NCI-H1436 (cell line): ENCODE results near the gene FBXO8.
"Not testable (repeated sequence)": the region's sequence is repeated elsewhere in the genome, so short reads cannot be mapped to it uniquely, and the experiment has no call there.

Source experiments
- DNase-seq: peaks from one replicate; lab custom pipeline; 2025; lab: John Stamatoyannopoulos, UW

FBXO8 gene

DNA sequence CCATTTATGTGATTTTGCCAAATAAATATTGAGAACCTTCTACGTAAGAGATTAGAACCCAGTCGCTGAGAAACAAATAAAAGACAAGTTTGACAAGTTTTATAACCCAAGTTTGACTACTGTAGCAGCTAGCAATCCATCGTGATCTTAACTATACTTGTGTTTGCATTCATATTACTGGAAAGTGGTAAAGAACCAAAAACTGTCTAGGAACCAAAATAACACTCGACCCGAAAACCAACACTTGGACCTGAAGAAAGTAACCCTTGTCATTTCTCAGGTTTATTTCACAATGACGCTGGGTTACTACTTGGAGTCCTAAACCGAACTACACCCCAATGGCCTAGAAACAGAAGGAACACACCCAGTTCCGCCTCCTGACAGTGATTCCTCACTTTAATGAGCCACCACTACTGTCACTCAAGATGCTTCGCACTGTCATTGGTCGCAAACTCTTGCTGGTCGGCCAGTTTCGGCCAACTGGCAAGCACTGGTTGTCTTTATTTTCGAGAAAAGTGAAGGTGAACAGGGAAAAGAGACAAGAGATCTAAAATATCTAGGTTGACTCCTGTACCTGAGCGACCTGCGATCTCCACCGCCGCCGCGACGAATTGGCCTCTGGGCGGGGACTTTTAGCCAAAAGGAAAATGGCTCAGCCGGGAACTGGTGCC is 496 bp downstream of the FBXO8 start:
- peak; percentile 79 for DNase-seq

DNA sequence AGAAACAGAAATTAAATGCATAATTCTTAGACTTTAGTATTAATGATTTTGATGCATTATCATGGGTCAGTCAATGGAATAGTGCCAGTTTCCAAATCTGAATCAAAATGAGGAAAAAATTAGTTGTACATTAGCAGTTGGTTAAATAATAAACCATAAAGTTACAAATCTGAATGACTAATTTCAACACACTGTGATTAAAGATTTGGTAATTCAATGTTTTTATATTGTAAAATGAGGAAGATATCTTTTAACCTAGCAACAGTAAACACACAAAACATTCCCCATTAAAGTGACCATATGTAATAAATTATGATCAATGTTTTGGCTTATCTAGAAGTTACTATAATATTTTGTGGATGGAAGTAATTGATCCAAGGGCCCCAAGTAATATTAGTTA is 1.6 kb downstream of the FBXO8 start:
- DNase-seq, result no peak

DNA sequence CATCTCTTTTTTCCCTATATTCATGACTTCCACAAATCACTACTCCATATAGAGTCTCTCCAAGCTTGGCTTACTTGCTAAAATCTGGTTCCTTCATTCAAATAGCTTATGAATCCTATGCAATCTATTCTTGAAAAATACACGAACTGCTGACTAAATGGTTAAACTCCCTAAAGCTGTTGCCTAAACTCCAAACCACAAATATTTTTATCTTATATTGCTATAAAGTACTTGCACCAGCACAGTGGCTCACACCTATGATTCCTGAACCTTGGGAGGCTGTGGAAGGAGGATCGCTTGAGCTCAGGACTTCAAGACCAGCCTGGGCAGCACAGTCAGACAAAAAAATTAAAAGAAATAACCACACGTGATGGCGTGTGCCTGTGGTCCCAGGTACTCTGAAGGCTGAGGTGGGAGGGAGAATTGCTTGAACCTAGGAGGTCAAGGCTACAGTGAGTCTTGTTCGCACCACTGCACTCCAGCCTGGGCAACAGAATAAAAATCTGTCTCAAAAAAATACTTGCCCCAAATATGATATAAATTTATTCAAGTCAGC is 2.2 kb downstream of the FBXO8 start:
- DNase-seq, result no peak

DNA sequence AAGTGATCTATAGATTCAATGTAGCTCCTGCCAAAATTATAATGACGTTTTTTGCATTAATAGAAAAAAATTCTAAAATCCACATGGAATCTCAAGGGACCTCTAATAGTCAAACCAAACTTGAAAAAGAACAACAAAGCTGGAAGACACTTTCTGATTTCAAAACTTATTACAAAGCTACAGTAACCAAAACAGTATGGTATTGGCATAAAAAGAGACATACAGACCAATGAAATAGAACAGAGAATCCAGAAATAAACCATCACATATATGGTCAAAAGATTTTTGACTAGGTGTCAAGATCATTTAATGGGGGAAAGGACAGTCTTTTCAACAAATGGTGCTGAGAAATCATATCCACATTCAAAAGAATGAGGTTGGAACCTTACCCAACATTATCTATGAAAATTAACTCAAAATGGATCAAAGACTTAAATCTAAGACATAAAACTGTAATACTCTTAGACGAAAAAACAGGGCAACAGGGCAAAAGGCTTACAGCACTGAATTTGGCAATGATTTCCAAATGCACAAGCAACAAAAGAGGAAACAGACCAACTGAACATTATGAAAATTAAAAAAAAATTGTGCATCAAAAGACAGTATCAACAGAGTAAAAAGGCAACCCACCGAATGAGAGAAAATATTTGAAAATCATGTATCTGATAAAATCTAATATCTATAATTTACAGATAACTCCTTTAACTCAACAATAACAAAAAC is 3.9 kb downstream of the FBXO8 start:
- no peak for DNase-seq

DNA sequence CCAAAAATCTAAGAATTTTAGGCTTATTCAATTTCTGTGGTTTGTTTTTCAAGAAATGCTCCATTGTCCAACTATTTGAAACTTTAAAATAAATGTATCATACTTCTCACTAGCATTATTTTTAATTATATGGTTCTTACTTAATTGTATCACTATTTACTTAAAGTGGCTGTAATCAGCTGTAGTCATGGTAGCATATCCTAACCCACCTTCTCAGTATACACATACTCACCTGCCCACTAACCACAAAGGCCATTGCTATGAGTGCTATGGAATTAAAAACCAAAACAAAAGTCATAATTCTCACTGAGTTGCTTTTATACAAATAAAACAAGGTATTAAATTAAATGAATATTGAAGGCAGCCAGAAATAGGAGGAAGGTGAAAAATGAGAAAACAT is 5.0 kb downstream of the FBXO8 start:
- peak; percentile 1 for DNase-seq

DNA sequence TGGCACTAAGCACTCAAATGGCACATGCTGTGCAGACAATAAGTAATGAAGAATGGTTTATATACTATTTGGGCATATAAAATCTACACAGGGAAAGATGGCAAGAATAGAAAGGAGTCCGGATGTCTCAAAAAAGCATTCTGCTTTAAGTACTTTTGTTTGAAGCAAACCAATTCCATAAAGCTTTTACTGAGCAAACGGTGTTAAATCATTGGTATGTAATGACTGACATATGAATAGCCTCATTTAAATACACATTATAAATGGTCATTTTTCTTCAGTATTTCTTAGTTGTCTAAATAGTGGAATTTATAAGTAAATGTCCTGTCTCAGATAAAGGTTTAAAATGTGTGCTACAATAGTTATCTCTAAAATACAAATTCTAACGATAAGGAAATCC is 6.0 kb downstream of the FBXO8 start:
- no peak for DNase-seq

DNA sequence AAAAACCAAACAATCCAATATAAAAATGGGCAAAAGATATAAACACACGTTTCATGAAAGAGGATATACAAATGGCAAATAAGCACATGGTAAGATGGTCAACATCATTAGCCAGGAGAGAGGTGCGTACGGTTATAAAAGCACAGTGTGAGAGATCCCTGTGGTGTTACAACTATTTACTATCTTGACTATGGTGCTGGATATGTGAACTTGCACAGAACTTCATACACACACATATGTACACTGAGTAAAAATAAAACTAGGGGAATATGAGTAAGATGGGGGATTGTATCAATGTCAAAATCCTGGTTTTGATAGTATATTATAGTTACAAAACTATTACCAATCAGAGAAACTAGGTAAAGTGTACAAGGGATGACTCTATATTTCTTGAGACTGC is 8.4 kb downstream of the FBXO8 start:
- DNase-seq, result no peak

DNA sequence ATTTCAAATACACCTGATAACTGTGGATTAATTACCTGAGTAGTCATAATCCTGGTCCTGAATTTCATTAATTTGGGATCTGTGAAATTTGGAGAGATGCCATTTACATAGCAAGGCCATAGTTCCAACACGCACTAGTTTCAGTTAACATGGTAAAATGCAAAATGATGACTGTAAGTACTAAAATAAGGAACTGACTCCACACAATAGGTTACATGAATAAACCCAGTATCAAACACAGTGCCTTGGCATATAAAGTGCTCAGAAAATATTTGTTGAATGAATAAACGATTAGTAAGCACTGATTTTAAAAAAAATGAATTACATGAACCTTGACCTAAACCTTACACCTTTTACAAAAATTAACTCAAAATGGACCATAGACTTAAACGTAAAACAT is 9.0 kb downstream of the FBXO8 start:
- no peak for DNase-seq

DNA sequence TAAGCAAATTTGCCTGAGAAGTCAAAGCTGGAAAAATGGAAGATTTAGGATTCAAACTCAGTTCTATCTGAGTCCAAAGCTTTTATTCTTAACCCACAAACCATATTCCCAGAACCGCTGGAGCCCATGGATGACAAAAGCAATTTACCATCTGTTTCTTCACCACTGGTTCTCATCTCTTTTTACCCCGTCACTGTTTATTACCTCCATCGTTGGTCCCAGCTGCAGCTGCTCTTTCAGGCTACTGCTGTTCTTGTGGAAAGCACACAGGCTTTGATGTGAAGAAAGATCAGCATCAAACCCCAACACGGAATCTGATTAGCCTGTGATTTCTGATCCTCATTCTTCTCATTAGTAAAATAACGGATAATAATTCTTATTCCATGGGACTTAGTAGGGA is 9.5 kb downstream of the FBXO8 start:
- no peak for DNase-seq

DNA sequence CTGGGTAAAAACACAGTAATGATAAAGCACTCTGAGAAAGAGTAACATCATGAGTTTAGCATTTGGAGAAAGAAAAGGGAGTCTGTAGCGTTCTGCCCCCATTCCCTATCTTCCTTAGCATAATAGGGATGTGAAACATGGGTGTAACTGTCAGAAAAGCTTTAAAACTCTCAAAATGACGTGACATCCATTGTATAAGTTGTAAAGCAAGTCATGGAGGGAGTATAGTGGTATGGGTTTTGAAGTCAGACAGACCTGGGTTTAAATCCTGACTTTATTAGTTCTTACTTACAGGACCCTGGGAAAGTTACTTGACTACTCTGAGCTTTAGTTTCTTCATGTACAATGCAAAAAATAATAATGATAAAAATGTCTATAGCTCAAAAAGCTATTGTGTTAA is 17.1 kb downstream of the FBXO8 start:
- DNase-seq, result no peak

DNA sequence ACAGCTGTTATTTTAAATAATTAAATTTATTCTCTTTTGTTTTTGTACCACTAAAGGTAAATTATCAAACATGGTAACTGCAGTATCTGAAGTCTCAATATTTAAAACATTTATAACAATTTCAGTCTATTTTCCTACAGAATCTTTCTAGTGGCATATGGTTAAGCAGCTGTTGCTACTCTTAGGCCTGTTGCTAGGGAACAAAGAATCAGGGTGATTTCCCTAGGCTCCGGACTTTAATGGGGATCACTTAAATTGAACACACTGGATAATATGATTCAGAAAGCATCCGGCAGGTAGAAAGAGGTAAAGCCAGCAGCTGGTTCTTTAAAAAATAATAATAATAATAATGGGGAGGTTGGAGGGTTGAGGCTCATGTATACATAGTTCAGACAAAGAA is 17.6 kb downstream of the FBXO8 start:
- DNase-seq, result peak; percentile 49

DNA sequence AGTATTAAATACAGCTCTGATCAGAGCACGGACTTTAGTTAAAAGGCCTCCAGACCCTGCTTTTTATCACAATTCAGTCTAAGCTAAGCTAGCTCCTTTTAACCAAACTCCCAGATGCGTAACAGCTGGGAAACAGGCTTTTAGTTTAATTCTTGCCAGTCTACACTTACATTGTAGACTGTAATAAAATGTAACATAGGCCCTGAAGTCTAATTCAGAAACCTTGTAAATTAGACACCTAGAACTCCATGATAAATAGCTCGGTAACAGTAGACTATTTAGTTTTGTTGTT is 20.1 kb downstream of the FBXO8 start:
- no peak for DNase-seq

DNA sequence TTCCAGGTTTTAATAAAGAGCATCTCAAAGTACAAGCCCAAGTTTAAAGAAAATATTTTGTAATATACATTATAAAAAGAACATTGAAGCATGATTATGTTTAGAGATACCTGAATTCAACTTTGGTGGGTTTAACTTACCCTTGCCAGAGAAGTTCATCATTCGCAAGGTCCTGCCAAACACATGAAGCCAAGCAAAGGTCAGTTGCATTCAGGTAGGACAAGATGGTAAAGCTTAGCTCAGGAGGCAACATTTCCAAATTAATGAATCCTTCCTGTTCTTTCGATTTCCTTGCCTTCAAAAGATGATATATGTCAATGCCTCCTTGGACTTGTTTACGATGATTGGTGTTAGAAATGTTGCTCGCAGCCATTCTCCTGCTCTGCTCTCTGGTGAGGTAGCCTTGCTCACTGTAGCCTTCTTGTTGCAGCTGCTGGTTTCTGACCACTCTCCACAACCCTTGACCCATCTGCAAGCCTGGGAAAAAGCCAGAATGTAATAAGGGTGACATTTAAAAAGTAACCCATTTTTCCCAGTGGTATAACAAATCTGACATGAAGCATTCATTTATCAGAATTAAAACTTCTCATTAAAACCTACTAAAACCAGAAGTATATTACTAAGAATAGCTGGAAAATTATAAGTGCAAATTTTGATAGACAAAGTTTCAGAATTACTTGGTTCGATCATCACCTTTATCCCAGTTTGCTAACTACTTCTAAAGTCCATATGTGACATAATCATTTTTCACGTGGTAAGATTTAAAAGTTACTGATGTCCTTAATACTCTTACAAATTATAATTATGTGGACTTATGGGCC is 20.6 kb downstream of the FBXO8 start:
- no peak for DNase-seq

DNA sequence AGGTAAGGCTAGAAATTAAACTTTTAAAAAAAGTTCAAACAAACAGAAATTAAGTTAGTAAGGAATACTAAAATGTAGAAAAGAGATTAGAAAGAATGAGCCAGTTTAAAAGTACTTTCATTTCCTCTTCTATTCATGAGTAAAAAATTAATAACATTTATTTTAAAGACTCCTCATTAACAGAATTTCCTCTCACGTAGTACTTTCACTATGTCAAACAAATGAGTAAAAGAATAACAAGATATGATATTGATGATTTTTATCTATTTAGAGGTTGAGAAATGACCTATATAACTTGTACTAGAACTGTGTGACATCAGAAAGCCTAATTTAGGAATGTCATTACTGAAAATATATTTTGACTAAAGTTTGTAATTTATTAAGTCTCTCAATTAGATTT is 22.0 kb downstream of the FBXO8 start:
- not testable (repeated sequence) for DNase-seq

DNA sequence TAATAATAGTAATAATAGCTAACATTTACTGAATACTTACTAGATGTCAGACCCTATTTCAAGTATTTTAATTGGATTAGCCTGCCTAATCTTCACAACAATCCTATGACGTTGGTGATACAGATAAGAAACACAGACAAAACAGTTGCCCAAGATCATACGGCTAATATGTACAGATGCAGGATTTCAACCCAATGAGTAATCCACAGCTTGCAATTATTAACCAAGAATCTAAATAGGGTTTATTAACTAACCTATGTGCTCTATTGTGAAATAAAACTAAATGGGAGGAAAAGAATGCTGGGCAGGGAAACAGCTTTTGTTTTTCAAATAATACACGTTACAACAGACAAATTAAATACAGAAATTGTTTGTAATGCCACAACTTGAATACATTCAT is 23.4 kb downstream of the FBXO8 start:
- no peak for DNase-seq

DNA sequence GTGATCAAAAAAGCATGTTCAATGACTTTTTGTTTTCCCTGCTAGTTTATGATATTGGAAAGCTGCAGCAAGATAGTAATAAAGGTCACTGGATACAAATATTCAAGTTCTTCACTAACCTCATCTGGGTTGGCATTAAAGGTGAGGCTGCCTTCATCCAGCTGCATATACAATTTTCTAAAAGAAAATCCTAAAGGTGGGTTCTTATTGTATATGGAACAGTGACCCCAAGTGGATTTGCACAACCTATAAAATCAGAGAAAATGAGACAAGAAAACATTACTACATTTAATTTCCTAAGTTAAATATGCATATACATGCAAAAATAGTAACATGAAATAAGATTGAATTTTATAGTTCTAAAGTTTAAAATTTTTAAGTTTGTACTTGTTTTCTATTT is 23.9 kb downstream of the FBXO8 start:
- no peak for DNase-seq

DNA sequence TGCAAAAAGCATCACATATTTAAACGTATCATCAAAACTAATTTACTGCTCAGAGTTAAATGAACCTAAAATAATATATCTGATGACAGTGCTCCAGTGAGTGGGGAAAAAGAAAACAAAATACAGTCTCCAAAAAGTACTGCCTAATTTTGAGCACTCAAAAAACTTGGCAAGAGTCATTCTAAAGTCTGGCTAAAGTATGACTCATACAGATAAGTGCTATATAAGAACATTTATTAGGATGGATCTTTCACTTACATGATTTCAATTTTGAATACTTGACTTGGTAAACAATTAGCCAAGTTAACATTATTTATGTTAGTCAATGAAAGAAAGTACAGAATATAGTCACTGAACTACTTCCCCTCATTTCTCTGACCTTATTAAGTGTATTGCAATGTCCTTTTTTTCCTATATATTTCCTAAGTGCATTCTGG is 27.2 kb downstream of the FBXO8 start:
- DNase-seq, result no peak

DNA sequence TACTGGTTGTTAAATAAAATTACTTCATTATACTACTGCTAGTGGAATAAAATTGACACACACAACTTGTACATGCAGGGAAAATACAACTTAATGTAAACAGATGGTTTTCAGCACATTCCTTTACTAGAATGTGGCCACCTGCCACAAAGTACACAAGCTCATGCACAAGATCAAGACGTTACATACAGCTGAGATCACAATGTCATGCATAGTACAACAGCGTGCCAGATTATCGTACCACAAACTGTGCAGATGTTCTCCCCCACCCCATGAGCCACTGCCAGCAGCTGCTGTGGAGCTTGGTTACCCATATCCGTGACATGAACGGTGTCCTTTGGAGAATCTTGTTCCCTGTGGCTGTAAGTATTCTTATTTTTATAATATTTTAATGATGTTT is 27.7 kb downstream of the FBXO8 start:
- DNase-seq, result no peak

DNA sequence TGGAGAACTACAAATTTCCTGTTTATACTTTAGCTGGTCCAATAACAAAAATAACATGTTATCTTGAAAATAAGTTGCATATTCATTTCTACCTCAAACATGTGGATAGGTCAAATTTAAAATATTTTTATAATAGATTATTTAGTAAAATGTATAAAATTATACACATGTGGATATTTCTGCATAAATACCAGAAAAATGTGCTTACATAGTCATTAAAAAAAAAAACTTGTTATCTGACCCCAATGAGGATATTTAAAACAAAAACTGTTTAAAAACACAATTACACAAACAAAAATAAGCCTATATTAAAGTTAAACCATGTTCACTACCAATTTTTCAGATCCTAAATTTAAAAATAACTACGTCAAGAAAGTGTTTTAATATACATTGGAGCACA is 28.1 kb downstream of the FBXO8 start:
- no peak for DNase-seq

DNA sequence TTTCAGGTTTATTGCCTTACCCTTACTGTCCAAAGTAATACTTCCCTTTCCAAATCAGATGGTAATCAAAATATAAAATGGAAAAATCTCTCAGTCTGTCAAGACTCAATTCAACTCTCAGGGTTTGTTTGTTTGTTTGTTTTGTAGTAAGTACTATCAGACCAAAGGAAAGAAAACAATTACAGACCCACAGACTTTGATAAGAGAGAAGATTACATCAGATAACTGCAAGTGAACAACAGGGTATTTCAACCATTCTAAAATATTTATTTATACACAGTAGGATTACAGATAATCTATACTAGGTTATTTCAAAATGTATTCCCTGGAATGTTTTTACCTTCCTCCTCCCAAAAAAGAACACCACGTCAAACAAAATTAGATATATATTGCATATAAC is 28.9 kb downstream of the FBXO8 start:
- DNase-seq, result no peak

DNA sequence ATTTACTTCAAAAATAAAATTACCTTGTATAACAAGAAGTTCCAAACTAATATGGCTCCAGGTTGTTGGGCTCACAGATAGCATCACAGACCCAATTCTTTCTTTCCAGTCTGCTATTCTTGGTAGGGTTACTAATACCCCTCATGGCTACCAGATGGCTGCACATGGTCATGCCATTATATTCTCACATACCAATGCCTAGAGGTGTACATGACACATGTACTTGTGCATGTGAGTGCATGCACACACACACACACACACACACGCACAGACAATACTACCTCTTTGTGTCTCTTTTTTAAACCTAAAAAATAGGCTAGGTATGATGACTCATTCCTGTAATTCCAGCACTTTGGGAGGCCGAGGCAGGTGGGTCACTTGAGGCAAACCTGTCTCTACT is 31.1 kb downstream of the FBXO8 start:
- DNase-seq, result no peak

DNA sequence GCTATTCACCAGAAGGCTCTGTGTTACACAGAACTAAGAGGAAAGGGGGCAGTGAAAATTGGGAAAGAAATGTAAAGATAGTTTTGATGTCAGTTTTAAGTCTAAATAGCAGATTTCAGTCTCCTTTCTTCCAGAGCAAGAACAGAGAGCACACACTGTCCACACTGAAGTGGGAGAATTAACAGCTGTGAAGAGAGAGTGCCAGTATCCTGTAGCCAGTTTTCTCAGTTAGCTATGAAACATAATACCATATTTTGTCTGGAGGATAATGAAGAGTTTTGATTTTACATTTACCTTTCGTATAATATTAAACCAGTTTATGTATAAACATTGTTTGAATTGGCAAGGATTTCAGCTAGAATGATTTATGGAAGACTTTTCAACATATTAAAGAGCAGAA is 35.1 kb downstream of the FBXO8 start:
- no peak for DNase-seq

DNA sequence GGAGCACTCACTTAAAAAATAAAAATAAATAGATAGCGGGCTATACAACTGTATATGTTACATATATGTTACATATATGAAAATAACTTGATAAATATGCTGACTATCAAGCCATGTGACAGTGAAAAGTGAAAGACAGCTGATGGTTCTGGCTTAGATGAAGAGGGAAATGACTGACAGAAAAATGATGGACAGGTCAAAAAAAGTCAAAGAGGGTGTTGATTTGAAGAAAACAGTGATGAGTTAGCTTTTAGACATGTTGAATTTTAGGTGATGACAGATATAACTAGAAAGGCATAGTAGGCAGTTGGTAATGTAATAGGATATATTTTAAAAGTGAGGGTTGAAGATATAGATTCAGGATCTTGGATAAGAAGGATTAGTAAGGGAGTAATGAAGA is 37.8 kb downstream of the FBXO8 start:
- no peak for DNase-seq
